Activated T-cell treated with anti-CD3 and anti-CD28 coated beads, Interleukin-2, amount 50 U/mL, for 72 hours (primary cell): ENCODE data around the gene MARVELD1. TPM values are rescaled to one million over a fixed set of nuclear protein-coding genes. Genes with fewer than 3 reads are reported as not detected.
"Not testable (repeated sequence)": the region's sequence is repeated elsewhere in the genome, so short reads cannot be mapped to it uniquely, and the experiment has no call there.

Experiments used
- ATAC-seq, 2 donors: fragments of 150-1000 bp; cut with Tn5 transposase; replicated peaks in 1 of 2; 2 replicates each; pipeline ENCODE4 v1.10.0; 2021; ENCODE audit warnings: moderate library complexity in 2 of 2, mild to moderate bottlenecking in 1 of 2
- DNase-seq, 2 donors: peaks; one replicate each; pipeline ENCODE4 v3.0.0; 2021 to 2022; ENCODE audit warnings: mixed read lengths in 1 of 2
- H3K27ac Mint-ChIP-seq: one replicate; pipeline ENCODE4 v1.8.0; 2022; ENCODE audit warnings: mild to moderate bottlenecking, moderate library complexity, mixed read lengths
- H3K27me3 Mint-ChIP-seq: one replicate; pipeline ENCODE4 v1.8.0; 2022; ENCODE audit warnings: low read depth, mixed read lengths
- H3K36me3 Mint-ChIP-seq, 2 donors: one replicate each; pipeline ENCODE4 v1.8.0; 2022; ENCODE audit warnings: mixed read lengths in 2 of 2, mild to moderate bottlenecking in 1 of 2; ENCODE audit not compliant: insufficient read depth in 2 of 2
- H3K4me1 Mint-ChIP-seq: one replicate; pipeline ENCODE4 v1.8.0; 2022; ENCODE audit warnings: low read depth, mixed read lengths
- H3K4me3 Mint-ChIP-seq, 2 donors: one replicate each; pipeline ENCODE4 v1.8.0; 2022; ENCODE audit warnings: mild to moderate bottlenecking in 2 of 2, mixed read lengths in 2 of 2, moderate library complexity in 2 of 2
- H3K9me3 Mint-ChIP-seq, 2 donors: one replicate each; pipeline ENCODE4 v1.8.0; 2022; ENCODE audit warnings: mixed read lengths in 2 of 2
- total RNA-seq, 2 donors: library from RNA; stranded (reverse); gene quantifications; one replicate each; pipeline ENCODE4 v1.2.3, GENCODE V29; 2022

Gene MARVELD1
- total RNA-seq, 2 donors from 2014 or later = 1.5 to 1.9 TPM

DNA sequence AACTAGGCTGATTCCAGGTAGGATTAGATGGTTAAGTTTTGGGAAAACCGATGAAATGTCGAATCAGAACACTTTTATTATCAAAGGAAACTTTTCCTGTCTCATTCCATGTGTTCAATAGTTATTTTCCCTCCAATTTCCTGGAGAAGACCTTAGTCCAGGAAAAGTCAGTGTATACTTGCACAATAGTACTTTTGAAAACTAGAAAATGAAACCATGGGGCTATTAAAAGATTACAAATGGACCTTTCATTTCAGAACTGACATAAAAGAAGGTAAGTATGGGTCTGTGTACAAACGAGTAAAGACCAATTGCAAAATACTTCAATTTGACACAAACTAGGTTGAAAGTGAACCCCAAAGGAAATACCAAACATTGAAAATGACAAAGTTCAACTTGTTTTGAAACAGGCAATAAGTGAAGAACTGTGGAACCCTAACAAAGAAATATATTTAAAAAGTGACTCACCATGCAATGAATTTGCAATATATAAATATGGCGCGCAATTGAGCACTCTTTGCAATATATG is 28.6 kb upstream of the MARVELD1 start:
- no peaks in the 10 kb centered on the region for H3K36me3 Mint-ChIP-seq
- H3K27ac Mint-ChIP-seq = no peak overlapping the region
- H3K27me3 Mint-ChIP-seq = no peaks in the 10 kb centered on the region
- no peaks in the 10 kb centered on the region for H3K9me3 Mint-ChIP-seq
- peak overlapping the region in 1 of 2 donors; percentile 47 for H3K4me3 Mint-ChIP-seq
- ATAC-seq (no peak), DNase-seq (no peak)
- peaks cover 16% of the 10 kb centered on the region for H3K4me1 Mint-ChIP-seq

DNA sequence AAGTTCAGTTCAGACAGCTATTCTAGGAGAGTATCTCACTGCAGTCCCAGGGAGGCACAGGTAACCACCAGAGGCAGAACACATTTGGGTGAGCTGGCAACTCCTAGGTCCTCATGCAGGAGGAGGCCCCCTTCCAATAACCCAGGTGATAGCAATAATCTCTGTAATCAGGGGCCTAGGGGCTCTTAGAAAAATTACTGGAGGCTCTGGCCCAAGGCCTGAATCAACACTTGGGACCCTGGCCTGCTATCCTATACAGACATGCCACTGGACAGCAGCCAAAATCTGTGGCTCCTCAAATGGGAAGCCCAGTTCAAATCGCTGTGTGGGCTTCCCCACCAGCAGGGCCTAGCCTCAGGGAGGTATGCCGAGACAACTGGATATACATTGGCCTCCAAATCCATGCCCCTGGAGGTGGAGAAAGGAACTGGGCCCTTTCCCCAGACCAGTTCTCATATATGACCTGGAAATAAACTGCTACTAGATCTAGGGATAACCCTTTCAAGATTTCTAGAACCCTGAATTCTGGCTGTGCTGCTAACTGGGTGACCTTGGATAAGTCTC is 28.1 kb upstream of the MARVELD1 start:
- no peaks in the 10 kb centered on the region for H3K27me3 Mint-ChIP-seq
- no peak overlapping the region for H3K27ac Mint-ChIP-seq
- H3K4me1 Mint-ChIP-seq = peaks cover 16% of the 10 kb centered on the region
- H3K9me3 Mint-ChIP-seq = no peaks in the 10 kb centered on the region
- no peaks in the 10 kb centered on the region for H3K36me3 Mint-ChIP-seq
- ATAC-seq = no peak
- DNase-seq = no peak
- peak overlapping the region; percentile 47 to 82 for H3K4me3 Mint-ChIP-seq

DNA sequence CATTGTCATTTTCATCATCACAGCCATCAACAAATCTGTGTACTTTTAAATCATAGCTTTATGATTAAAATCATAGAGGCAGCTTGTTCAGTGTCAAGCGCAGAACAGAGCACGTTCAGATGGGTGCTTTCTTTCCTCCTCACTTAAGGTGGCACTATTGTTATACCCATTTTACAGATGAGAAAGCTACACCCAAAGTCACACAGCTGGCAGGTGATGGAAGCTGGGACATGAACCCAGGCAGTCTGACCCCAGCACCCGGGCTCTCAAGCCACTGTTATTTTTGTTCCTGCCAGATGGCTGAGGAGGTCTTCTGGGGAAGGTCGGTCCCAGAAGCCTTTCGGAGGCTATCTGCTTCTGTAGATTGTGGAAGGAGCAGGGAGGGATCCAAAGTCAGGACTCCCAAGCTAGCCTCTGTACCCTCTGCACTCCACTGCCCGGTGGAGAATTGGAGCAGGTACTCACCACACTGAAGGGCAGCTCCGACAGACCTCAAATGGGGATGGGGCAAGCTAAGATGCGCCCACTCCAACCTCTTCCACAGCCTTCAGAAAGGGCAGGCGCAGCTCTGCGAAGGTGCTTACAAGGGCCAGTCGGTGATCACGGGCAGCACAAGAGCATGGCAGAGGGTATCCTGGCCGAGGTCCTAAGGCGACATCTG is 27.1 kb upstream of the MARVELD1 start:
- Mint-ChIP-seq H3K27me3 (no peaks in the 10 kb centered on the region), H3K27ac (no peak overlapping the region)

DNA sequence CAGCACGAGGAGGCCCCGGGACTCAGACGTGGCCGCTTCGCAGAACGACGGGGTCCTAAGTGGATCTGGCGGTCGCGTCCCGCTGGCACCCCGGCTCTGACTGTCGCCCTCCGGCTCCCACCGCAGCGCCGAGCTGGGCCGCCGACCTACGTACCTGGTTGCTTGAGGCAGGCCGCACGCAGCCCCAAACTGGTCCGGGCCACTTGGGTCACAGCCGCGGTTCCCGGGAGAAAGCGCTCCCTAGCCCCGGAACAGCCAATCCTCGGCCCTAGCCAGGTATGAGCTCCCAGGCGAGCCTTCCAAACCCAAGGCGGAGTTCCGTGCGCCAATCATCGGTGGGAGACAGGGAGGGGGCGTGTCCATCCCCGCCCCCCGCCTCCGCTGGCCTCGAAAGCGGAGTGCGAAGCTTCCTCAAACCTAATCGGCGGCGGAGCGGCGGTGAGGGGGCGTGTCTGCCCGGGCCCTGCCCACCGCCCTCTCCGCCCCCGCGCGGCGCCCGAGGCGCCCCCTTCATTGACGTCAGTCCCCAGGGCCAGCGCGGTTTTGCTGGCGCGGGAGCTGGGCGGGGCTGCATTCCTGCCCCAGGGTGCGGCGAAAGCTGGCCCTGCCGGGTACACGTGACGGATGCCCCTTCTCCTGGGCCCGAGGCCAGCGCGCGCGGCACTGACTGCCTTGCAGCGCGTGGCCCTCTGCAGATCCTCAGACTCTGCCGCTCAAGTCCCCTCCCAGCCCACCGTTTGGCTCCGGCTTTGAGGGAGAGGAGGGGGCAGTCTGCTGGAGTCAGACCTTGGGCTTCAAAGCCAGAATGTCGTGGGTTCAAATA is 26.4 kb upstream of the MARVELD1 start, which contains the start of gene AVPI1:
Gene AVPI1, minus strand, starts transcription at position 280 of the 823 bp plus-strand sequence. CDS start 7,336 bp downstream, outside the sequence.
- Mint-ChIP-seq H3K27me3 (no peaks in the 10 kb centered on the region), H3K36me3 (no peaks in the 10 kb centered on the region), H3K27ac (no peak within 1 kb of the TSS), H3K9me3 (no peaks in the 10 kb centered on the region), H3K4me3 (peak within 1 kb of the TSS; percentile 76 to 82), H3K4me1 (peaks cover 16% of the 10 kb centered on the region)
- ATAC-seq = peak; percentile 91 to 92
- peak; percentile 96 for DNase-seq

More for the DNA sequence above, 27.1 kb upstream of the MARVELD1 start:
- Mint-ChIP-seq H3K4me3 (peak overlapping the region; percentile 76 to 82), H3K9me3 (no peaks in the 10 kb centered on the region), H3K4me1 (peaks cover 16% of the 10 kb centered on the region), H3K36me3 (no peaks in the 10 kb centered on the region)
- ATAC-seq (no peak), DNase-seq (peak in 1 of 2 donors; percentile 4)

DNA sequence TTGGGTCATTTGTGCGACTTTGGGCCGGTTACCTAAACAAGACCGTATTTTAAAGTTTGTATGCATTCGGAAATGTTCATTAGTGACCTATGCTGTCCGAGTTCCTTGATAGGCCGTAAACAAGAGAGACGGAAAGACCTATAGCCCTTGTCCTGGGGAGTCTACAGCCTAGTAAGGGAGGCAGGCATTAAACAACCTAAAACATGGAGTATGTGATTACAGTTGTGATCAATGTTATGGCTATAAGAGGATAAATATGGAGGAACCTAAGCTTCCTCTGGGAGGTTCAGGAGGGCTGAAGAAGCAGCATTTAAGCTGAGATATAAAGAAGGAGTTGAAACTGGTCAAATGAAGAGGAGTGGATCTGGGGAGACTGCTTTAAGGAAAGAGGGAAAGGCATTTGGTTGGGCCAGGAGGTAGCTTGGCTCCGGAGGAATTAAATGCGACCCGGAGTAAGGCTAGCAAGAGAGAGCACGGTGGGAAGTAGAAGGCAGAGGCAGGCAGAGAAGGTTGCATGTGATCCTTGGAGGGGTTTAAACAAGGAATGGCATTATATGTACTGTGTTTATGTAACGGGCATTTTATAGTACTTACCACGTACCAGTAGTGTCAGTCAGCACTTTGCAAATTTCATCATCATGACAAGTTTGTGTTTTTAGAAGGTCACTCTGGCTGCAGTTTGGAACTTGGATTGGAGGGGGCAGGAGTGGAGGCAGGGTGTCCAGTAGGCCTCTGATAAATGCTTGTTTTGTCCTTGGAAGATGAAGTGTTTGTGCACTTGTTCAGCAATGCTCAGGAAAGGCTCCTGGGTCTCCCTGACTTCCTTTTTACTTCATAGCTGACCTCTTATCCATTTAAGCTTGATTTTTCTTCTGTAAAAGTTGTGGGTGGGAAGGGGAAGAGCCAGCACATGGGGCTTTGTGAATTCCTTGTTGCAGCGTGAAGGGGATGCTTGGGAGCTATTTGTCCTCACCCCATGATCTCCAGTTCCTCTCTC is 25.4 kb upstream of the MARVELD1 start:
- Mint-ChIP-seq H3K36me3 (no peaks in the 10 kb centered on the region), H3K4me3 (peak overlapping the region; percentile 76 to 82), H3K27ac (no peak overlapping the region), H3K4me1 (peaks cover 16% of the 10 kb centered on the region), H3K27me3 (no peaks in the 10 kb centered on the region), H3K9me3 (no peaks in the 10 kb centered on the region)
- DNase-seq = no peak
- ATAC-seq = no peak

DNA sequence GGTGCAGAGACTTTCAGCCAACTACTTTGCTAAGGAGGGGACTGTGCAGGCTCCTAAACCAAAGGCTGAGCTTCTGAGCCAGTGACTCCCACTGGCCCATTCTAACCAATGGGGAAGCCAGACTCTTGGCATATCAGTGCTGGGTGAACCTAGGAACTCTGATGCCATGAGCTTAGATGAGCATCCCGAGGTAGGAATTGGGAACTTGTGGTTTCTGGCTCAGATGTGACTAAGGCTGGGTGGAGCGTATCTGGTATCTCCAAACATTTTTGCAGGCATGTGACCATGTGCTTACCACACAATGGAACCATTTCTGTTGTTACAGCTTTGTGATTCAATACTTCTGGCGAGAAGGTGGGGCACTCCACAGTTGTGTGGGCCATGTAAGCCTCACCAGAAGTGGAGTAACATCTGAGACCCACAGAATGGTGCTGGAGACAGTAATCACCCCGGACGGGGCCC is 23.9 kb upstream of the MARVELD1 start:
- ATAC-seq (no peak), DNase-seq (no peak)
- no peaks in the 10 kb centered on the region for H3K27me3 Mint-ChIP-seq
- peaks cover 16% of the 10 kb centered on the region for H3K4me1 Mint-ChIP-seq
- H3K9me3 Mint-ChIP-seq = no peaks in the 10 kb centered on the region
- no peak overlapping the region for H3K27ac Mint-ChIP-seq
- H3K4me3 Mint-ChIP-seq = no peak overlapping the region
- no peaks in the 10 kb centered on the region for H3K36me3 Mint-ChIP-seq

DNA sequence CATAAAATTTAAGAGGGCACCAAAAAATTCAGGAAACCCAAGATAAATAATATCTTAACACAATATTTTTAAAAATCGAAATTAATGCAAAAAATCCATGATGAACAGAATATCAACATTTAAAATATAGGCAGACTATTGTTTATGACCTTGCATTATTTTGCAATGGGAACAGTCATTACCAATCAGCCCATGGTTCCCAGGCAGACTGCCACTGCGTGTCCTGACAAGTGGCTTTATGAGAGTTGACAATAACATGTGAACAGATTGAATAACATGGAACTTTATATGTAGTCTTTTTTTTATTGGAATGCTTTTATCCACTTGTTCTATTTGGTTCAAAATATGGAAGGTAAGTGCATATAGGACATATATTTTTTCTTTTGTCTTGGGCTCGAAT is 23.4 kb upstream of the MARVELD1 start:
- Mint-ChIP-seq H3K9me3 (no peaks in the 10 kb centered on the region), H3K27ac (no peak overlapping the region), H3K4me1 (peaks cover 14% of the 10 kb centered on the region), H3K36me3 (no peaks in the 10 kb centered on the region), H3K4me3 (no peak overlapping the region), H3K27me3 (no peaks in the 10 kb centered on the region)
- ATAC-seq (no peak), DNase-seq (no peak)

DNA sequence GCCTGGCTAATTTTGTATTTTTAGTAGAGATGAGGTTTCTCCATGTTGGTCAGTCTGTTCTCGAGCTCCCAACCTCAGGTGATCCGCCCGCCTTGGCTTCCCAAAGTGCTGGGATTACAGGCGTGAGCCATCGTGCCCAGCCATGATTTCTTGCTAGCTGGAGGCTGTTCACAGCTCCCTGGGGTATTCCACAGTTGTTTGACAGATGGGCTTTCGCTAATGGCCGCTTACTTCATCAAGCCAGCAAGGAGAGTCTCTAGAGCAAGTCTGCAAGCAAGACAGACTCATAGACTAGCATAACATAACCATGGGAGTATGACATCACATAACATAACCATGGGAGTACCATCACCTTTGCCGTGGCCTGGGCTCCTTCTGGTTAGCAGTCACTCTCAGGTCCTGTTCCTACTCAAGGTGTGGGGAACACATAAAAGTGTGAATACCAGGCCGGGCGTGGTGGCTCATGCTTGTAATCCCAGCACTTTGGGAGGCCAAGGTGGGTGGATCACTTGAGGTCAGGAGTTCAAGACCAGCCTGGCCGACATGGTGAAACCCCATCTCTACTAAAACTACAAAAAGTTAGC is 15.4 kb upstream of the MARVELD1 start:
- not testable (repeated sequence) for DNase-seq, H3K36me3 Mint-ChIP-seq, H3K4me1 Mint-ChIP-seq, H3K27me3 Mint-ChIP-seq, H3K9me3 Mint-ChIP-seq, H3K4me3 Mint-ChIP-seq, H3K27ac Mint-ChIP-seq, ATAC-seq

DNA sequence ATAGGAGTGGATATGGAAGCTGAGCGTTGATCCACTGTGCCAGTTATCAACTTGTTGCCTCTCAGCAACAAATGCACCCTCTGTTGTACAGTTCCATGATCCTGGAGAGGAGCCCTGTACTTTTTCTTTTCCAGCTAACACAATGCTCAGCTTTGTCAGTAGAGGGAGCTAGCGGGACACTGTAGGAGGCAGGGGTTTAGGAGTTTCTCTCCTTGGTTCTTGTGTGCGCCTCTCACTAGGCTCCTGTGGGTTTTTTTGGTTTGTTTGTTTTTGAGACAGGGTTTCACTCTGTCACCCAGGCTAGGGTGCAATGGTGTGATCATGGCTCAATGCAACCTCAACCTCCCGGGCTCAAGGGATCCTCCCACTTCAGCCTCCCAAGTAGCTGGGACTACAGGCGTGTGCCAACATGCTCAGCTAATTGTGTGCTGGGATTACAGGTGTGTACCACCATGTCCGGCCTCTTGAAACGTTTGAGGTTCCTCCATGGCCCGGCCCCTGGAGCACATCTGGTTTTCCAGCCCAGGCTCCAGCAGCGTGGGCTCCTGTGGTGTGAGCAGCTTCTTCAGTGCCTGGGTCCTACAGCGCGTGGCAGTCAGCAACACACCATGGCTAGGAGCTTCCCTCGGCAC is 12.0 kb upstream of the MARVELD1 start:
- no peak overlapping the region for H3K27ac Mint-ChIP-seq
- peaks cover 5% of the 10 kb centered on the region for H3K4me1 Mint-ChIP-seq
- no peak overlapping the region for H3K4me3 Mint-ChIP-seq
- no peaks in the 10 kb centered on the region for H3K36me3 Mint-ChIP-seq
- no peaks in the 10 kb centered on the region for H3K27me3 Mint-ChIP-seq
- no peaks in the 10 kb centered on the region for H3K9me3 Mint-ChIP-seq
- ATAC-seq = peak; percentile 94 to 95
- DNase-seq = peak; percentile 59 to 61

DNA sequence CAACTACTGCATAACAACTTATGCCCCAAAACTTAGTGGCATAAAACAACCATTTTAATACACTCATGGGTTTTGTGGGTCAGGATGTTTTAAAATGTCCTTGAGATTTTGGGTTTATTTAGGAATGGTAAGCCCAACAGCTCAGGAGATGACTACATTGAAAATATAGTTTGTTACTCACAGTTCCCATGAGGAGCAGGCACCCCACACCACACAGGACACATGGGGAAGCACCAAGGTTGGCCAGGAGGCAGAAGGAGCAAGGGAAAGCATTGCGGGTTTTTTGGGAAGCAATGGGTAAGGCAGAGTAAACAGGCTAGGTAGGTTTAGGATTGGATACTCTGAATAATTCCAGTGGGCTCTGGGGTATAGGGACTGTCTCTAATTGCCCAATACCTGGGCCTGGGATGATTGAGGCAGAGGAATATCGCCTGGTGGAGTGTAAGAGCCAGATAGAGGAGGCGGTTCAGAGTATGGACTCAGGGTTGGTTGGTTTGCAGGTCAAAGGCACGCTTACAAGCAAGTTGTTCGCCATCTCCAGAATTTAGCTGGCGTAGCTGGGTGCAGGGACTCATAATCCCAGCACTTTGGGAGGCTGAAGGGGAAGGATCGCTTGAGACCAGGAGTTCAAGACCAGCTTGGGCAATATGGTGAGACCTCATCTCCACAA is 10.0 kb upstream of the MARVELD1 start:
- no peaks in the 10 kb centered on the region for H3K9me3 Mint-ChIP-seq
- peaks cover 5% of the 10 kb centered on the region for H3K4me1 Mint-ChIP-seq
- DNase-seq (no peak), ATAC-seq (no peak)
- H3K27me3 Mint-ChIP-seq = no peaks in the 10 kb centered on the region
- H3K27ac Mint-ChIP-seq = no peak overlapping the region
- no peaks in the 10 kb centered on the region for H3K36me3 Mint-ChIP-seq
- H3K4me3 Mint-ChIP-seq = no peak overlapping the region

DNA sequence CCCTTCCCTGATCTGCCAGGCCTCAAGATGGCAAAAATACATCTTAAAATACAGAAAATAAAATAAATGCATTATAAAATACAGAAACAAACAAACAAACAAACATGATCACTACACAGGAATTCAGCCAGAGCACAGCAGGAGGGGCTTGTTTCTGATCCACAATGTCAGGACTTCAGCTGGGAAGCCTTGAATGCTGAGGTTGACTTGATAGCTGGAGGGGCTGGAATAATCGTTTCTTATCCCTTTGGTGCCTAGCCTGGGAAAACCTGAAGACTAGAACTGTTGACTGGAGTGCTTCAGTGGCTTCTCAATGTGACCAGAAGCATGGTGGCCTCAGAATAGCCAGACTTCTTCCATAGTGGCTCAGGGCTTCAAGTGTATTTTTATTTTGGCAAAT is 9.2 kb upstream of the MARVELD1 start:
- Mint-ChIP-seq H3K9me3 (no peaks in the 10 kb centered on the region), H3K27me3 (peaks cover 7% of the 10 kb centered on the region), H3K36me3 (no peaks in the 10 kb centered on the region), H3K4me3 (no peak overlapping the region), H3K27ac (no peak overlapping the region), H3K4me1 (peaks cover 5% of the 10 kb centered on the region)
- DNase-seq = no peak
- no peak for ATAC-seq
